Peyer's patch (tissue), 4 donors: ENCODE results near the gene PYGO2. TPM values are rescaled to one million over a fixed set of nuclear protein-coding genes. Genes with fewer than 3 reads are reported as not detected.

ENCODE experiments used
- DNase-seq, 3 donors: peaks; one replicate each; pipeline ENCODE4 v3.0.0-alpha.2; 2017 to 2019
- H3K27ac ChIP-seq, 4 donors: fragments of 200-600 bp; sonication (generic); one replicate each; pipeline ENCODE4 v1.5.1; 2016 to 2019
- H3K27me3 ChIP-seq, 2 donors: fragments of 200-600 bp; sonication (generic); one replicate each; pipeline ENCODE4 v1.5.1; 2019
- H3K36me3 ChIP-seq, 3 donors: fragments of 200-600 bp; sonication (generic); one replicate each; pipeline ENCODE4 v1.5.1; 2016 to 2019
- H3K4me1 ChIP-seq, 4 donors: fragments of 200-600 bp; sonication (generic); one replicate each; pipeline ENCODE4 v1.5.1; 2016 to 2019
- H3K4me3 ChIP-seq, 4 donors: fragments of 200-600 bp; sonication (generic); 1 replicate in 3 of 4; 2 replicates in 1 of 4; pipeline ENCODE4 v1.5.1; 2016 to 2019; ENCODE audit warnings: mild to moderate bottlenecking in 1 of 4
- H3K9me3 ChIP-seq, 4 donors: fragments of 200-600 bp; sonication (generic); one replicate each; pipeline ENCODE4 v1.5.1; 2016 to 2019; ENCODE audit warnings: mild to moderate bottlenecking in 1 of 4
- CTCF ChIP-seq, 6 experiments: fragments of 450-650 bp in 4 of 6; fragments of 200-600 bp in 2 of 6; sonication (generic) in 1 of 6; IDR thresholded peaks; one replicate each; pipeline ENCODE4 v1.5.1; 2017 to 2019; ENCODE audit warnings: antibody characterized with exemption in 6 of 6, mild to moderate bottlenecking in 3 of 6, moderate library complexity in 1 of 6
- POLR2A ChIP-seq, 2 donors: fragments of 450-650 bp; IDR thresholded peaks; one replicate each; pipeline ENCODE4 v1.5.1; 2017; ENCODE audit warnings: antibody characterized with exemption in 2 of 2, mild to moderate bottlenecking in 2 of 2, moderate library complexity in 2 of 2
- total RNA-seq, 4 donors: library from RNA; depleted of rRNA; stranded (reverse); fragments of >200 nt; gene quantifications; one replicate each; pipeline ENCODE4 v1.1.0, GENCODE V29; 2016

The PYGO2 gene
- 10 to 100 TPM; 32.2 to 48.9 (median 34.2) TPM for total RNA-seq

GRCh38 chr1:154961207-154962155 lies at the start of gene PYGO2:
TSS of gene PYGO2 (minus strand) at chr1:154961782. CDS start at chr1:154961576, 206 bp downstream.
- Histone ChIP-seq H3K27ac (peak within 1 kb of the TSS; percentile 93 to 98 (median 98)), H3K4me1 (peaks cover 0 to 30% (median 9%) of the 10 kb centered on the region in 4 donors), H3K27me3 (no peaks in the 10 kb centered on the region), H3K36me3 (peaks cover 0 to 50% (median 0%) of the 10 kb centered on the region in 3 donors), H3K4me3 (peak within 1 kb of the TSS; percentile 75 to 90 (median 88)), H3K9me3 (no peaks in the 10 kb centered on the region)
- TF ChIP-seq POLR2A (IDR thresholded peaks at IDR 0.05) (peak; percentile 76 to 86), CTCF (IDR thresholded peaks at IDR 0.05) (peak; percentile 35 to 86 (median 68))
- DNase-seq = peak; percentile 76 to 92 (median 89)

GRCh38 chr1:155011004-155011416 lies 49.4 kb upstream of the PYGO2 start:
- TF ChIP-seq CTCF (IDR thresholded peaks at IDR 0.05) (no peak), POLR2A (IDR thresholded peaks at IDR 0.05) (no peak)
- no peaks in the 10 kb centered on the region for H3K9me3 ChIP-seq
- peak in 1 of 3 donors; percentile 52 for DNase-seq
- H3K36me3 ChIP-seq = peaks cover 0 to 28% (median 0%) of the 10 kb centered on the region in 3 donors
- H3K4me3 ChIP-seq = peak overlapping the region in 2 of 4 donors; percentile 55 to 63
- peak overlapping the region; percentile 94 to 99 (median 96) for H3K27ac ChIP-seq
- H3K4me1 ChIP-seq = peaks cover 6 to 79% (median 43%) of the 10 kb centered on the region in 4 donors
- H3K27me3 ChIP-seq = no peaks in the 10 kb centered on the region

- TF ChIP-seq POLR2A (IDR thresholded peaks at IDR 0.05) (no peak), CTCF (IDR thresholded peaks at IDR 0.05) (no peak)
- peak overlapping the region; percentile 26 to 63 (median 48) for H3K4me3 ChIP-seq
- no peaks in the 10 kb centered on the region for H3K9me3 ChIP-seq
- DNase-seq = peak; percentile 46 to 65 (median 54)
- H3K27ac ChIP-seq = peak overlapping the region; percentile 94 to 99 (median 96)
- peaks cover 0 to 24% (median 0%) of the 10 kb centered on the region in 3 donors for H3K36me3 ChIP-seq
- H3K27me3 ChIP-seq = no peaks in the 10 kb centered on the region
- H3K4me1 ChIP-seq = peaks cover 6 to 81% (median 48%) of the 10 kb centered on the region in 4 donors
Observed at GRCh38 chr1:155010211-155010918, 48.8 kb upstream of the PYGO2 start.

- Histone ChIP-seq H3K4me1 (peaks cover 6 to 81% (median 54%) of the 10 kb centered on the region in 4 donors), H3K9me3 (no peaks in the 10 kb centered on the region), H3K27ac (peak overlapping the region; percentile 94 to 99 (median 96)), H3K4me3 (peak overlapping the region; percentile 26 to 63 (median 48)), H3K36me3 (peaks cover 0 to 18% (median 0%) of the 10 kb centered on the region in 3 donors), H3K27me3 (no peaks in the 10 kb centered on the region)
- no peak for DNase-seq
- TF ChIP-seq POLR2A (IDR thresholded peaks at IDR 0.05) (no peak), CTCF (IDR thresholded peaks at IDR 0.05) (no peak)
Observed at GRCh38 chr1:155009742-155010141, 48.2 kb upstream of the PYGO2 start.

- H3K9me3 ChIP-seq = no peaks in the 10 kb centered on the region
- DNase-seq = peak in 1 of 3 donors; percentile 50
- peak overlapping the region; percentile 94 to 99 (median 96) for H3K27ac ChIP-seq
- peaks cover 0 to 13% (median 0%) of the 10 kb centered on the region in 3 donors for H3K36me3 ChIP-seq
- peak overlapping the region; percentile 26 to 63 (median 48) for H3K4me3 ChIP-seq
- no peaks in the 10 kb centered on the region for H3K27me3 ChIP-seq
- no peak for TF ChIP-seq CTCF (IDR thresholded peaks at IDR 0.05)
- TF ChIP-seq POLR2A (IDR thresholded peaks at IDR 0.05) = no peak
- H3K4me1 ChIP-seq = peaks cover 6 to 83% (median 56%) of the 10 kb centered on the region in 4 donors
Observed at GRCh38 chr1:155009221-155009711, 47.7 kb upstream of the PYGO2 start.
